ENCODE results near the gene SETBP1.

Gene SETBP1

GRCh38 chr18:44680273-44681075 lies at the start of gene SETBP1:
Gene SETBP1, plus strand, starts transcription at chr18:44680888. Its CDS starts 20,459 bp downstream, at chr18:44701347.
- no peaks in the 10 kb centered on the region for H3K9me3 ChIP-seq (ENCODE audit: low read depth, low read length)
- TF ChIP-seq FOXP2 (optimal IDR thresholded peaks at IDR 0.05; ENCODE audit: control extremely low read depth, extremely low read length, insufficient read depth) (no peak), POLR2AphosphoS5 (IDR thresholded peaks at IDR 0.05; ENCODE audit: borderline replicate concordance, low read depth, low read length) (no peak), EZH2 (IDR thresholded peaks at IDR 0.05) (no peak)
- no peaks in the 10 kb centered on the region for H3K36me3 ChIP-seq (ENCODE audit: insufficient read depth, low read length)
- no peak within 1 kb of the TSS for H3K9ac ChIP-seq (ENCODE audit: insufficient read length)
- H3K27ac ChIP-seq, result no peak within 1 kb of the TSS
- peak within 1 kb of the TSS; percentile 82 for H3K4me3 ChIP-seq
- DNase-seq (ENCODE audit: low read depth, low spot score), result no peak

GRCh38 chr18:44632469-44633145 lies 48.1 kb upstream of the SETBP1 start:
- no peak for TF ChIP-seq POLR2AphosphoS5 (IDR thresholded peaks at IDR 0.05; ENCODE audit: borderline replicate concordance, low read depth, low read length)
- no peak for TF ChIP-seq EZH2 (IDR thresholded peaks at IDR 0.05)
- TF ChIP-seq FOXP2 (optimal IDR thresholded peaks at IDR 0.05; ENCODE audit: control extremely low read depth, extremely low read length, insufficient read depth), result no peak
- H3K27ac ChIP-seq, result no peak overlapping the region
- H3K36me3 ChIP-seq (ENCODE audit: insufficient read depth, low read length), result no peaks in the 10 kb centered on the region
- no peak for DNase-seq (ENCODE audit: low read depth, low spot score)
- no peak overlapping the region for H3K4me3 ChIP-seq
- no peak overlapping the region for H3K9ac ChIP-seq (ENCODE audit: insufficient read length)
- no peaks in the 10 kb centered on the region for H3K9me3 ChIP-seq (ENCODE audit: low read depth, low read length)

- no peak for DNase-seq (ENCODE audit: low read depth, low spot score)
- Histone ChIP-seq H3K36me3 (ENCODE audit: insufficient read depth, low read length) (no peaks in the 10 kb centered on the region), H3K9ac (ENCODE audit: insufficient read length) (no peak overlapping the region), H3K4me3 (no peak overlapping the region), H3K27ac (no peak overlapping the region), H3K9me3 (ENCODE audit: low read depth, low read length) (no peaks in the 10 kb centered on the region)
- no peak for TF ChIP-seq EZH2 (IDR thresholded peaks at IDR 0.05)
- TF ChIP-seq FOXP2 (optimal IDR thresholded peaks at IDR 0.05; ENCODE audit: control extremely low read depth, extremely low read length, insufficient read depth), result no peak
- TF ChIP-seq POLR2AphosphoS5 (IDR thresholded peaks at IDR 0.05; ENCODE audit: borderline replicate concordance, low read depth, low read length), result no peak
Observed at GRCh38 chr18:44635546-44635945, 45.1 kb upstream of the SETBP1 start.

GRCh38 chr18:44636241-44636640 lies 44.4 kb upstream of the SETBP1 start:
- H3K9ac ChIP-seq (ENCODE audit: insufficient read length), result no peak overlapping the region
- no peak overlapping the region for H3K4me3 ChIP-seq
- H3K9me3 ChIP-seq (ENCODE audit: low read depth, low read length), result no peaks in the 10 kb centered on the region
- no peak for DNase-seq (ENCODE audit: low read depth, low spot score)
- H3K27ac ChIP-seq, result no peak overlapping the region
- no peaks in the 10 kb centered on the region for H3K36me3 ChIP-seq (ENCODE audit: insufficient read depth, low read length)
- no peak for TF ChIP-seq FOXP2 (optimal IDR thresholded peaks at IDR 0.05; ENCODE audit: control extremely low read depth, extremely low read length, insufficient read depth)

- H3K9ac ChIP-seq (ENCODE audit: insufficient read length), result no peak overlapping the region
- no peaks in the 10 kb centered on the region for H3K9me3 ChIP-seq (ENCODE audit: low read depth, low read length)
- no peak overlapping the region for H3K4me3 ChIP-seq
- H3K27ac ChIP-seq, result no peak overlapping the region
- DNase-seq (ENCODE audit: low read depth, low spot score), result no peak
- H3K36me3 ChIP-seq (ENCODE audit: insufficient read depth, low read length), result no peaks in the 10 kb centered on the region
- TF ChIP-seq POLR2AphosphoS5 (IDR thresholded peaks at IDR 0.05; ENCODE audit: borderline replicate concordance, low read depth, low read length), result no peak
- no peak for TF ChIP-seq EZH2 (IDR thresholded peaks at IDR 0.05)
- TF ChIP-seq FOXP2 (optimal IDR thresholded peaks at IDR 0.05; ENCODE audit: control extremely low read depth, extremely low read length, insufficient read depth), result no peak
Observed at GRCh38 chr18:44637210-44638033, 43.3 kb upstream of the SETBP1 start.

GRCh38 chr18:44638034-44638540 lies 42.6 kb upstream of the SETBP1 start:
- TF ChIP-seq POLR2AphosphoS5 (IDR thresholded peaks at IDR 0.05; ENCODE audit: borderline replicate concordance, low read depth, low read length), result no peak
- TF ChIP-seq EZH2 (IDR thresholded peaks at IDR 0.05), result no peak
- TF ChIP-seq FOXP2 (optimal IDR thresholded peaks at IDR 0.05; ENCODE audit: control extremely low read depth, extremely low read length, insufficient read depth), result no peak
- Histone ChIP-seq H3K9me3 (ENCODE audit: low read depth, low read length) (no peaks in the 10 kb centered on the region), H3K36me3 (ENCODE audit: insufficient read depth, low read length) (no peaks in the 10 kb centered on the region), H3K4me3 (no peak overlapping the region), H3K9ac (ENCODE audit: insufficient read length) (no peak overlapping the region), H3K27ac (no peak overlapping the region)
- no peak for DNase-seq (ENCODE audit: low read depth, low spot score)

GRCh38 chr18:44638811-44639210 lies 41.9 kb upstream of the SETBP1 start:
- Histone ChIP-seq H3K9me3 (ENCODE audit: low read depth, low read length) (no peaks in the 10 kb centered on the region), H3K4me3 (no peak overlapping the region), H3K36me3 (ENCODE audit: insufficient read depth, low read length) (no peaks in the 10 kb centered on the region), H3K27ac (no peak overlapping the region), H3K9ac (ENCODE audit: insufficient read length) (no peak overlapping the region)
- no peak for TF ChIP-seq EZH2 (IDR thresholded peaks at IDR 0.05)
- TF ChIP-seq FOXP2 (optimal IDR thresholded peaks at IDR 0.05; ENCODE audit: control extremely low read depth, extremely low read length, insufficient read depth), result no peak
- TF ChIP-seq POLR2AphosphoS5 (IDR thresholded peaks at IDR 0.05; ENCODE audit: borderline replicate concordance, low read depth, low read length), result no peak
- DNase-seq (ENCODE audit: low read depth, low spot score), result no peak

GRCh38 chr18:44643004-44643403 lies 37.7 kb upstream of the SETBP1 start:
- no peak overlapping the region for H3K4me3 ChIP-seq
- no peak for DNase-seq (ENCODE audit: low read depth, low spot score)
- no peak overlapping the region for H3K27ac ChIP-seq
- H3K9ac ChIP-seq (ENCODE audit: insufficient read length), result no peak overlapping the region
- H3K9me3 ChIP-seq (ENCODE audit: low read depth, low read length), result no peaks in the 10 kb centered on the region
- no peaks in the 10 kb centered on the region for H3K36me3 ChIP-seq (ENCODE audit: insufficient read depth, low read length)
- TF ChIP-seq POLR2AphosphoS5 (IDR thresholded peaks at IDR 0.05; ENCODE audit: borderline replicate concordance, low read depth, low read length) (no peak), EZH2 (IDR thresholded peaks at IDR 0.05) (no peak), FOXP2 (optimal IDR thresholded peaks at IDR 0.05; ENCODE audit: control extremely low read depth, extremely low read length, insufficient read depth) (no peak)

All from SK-N-MC (cell line).